ENCODE measurements around the gene ZFP36L1. TPM values are rescaled to one million over a fixed set of nuclear protein-coding genes. Genes with fewer than 3 reads are reported as not detected.

The ZFP36L1 gene
- total and polyA plus RNA-seq, 2 of the 13 experiments (the other 11 are each of a cell fraction or from before 2014, with no cell fraction given) = 7.4 to 10.2 TPM

GRCh38 chr14:68816183-68816942 lies 23.5 kb upstream of the ZFP36L1 start (continued):
- TF ChIP-seq ZNF574 (CRISPR knock-in tag; IDR thresholded peaks at IDR 0.05) (peak; percentile 85), HNRNPH1 (optimal IDR thresholded peaks at IDR 0.05; ENCODE audit: low read depth, low read length) (no peak), MAX (IDR thresholded peaks at IDR 0.05) (peak; percentile 67), HMG20B (CRISPR knock-in tag; conservative IDR thresholded peaks at IDR 0.05) (no peak), HNRNPUL1 (IDR thresholded peaks at IDR 0.05; ENCODE audit: low read depth, low read length) (no peak), PRDM10 (CRISPR knock-in tag; IDR thresholded peaks at IDR 0.05; ENCODE audit: low read depth) (0 out of 2 replicates have a peak, but pooled peaks have one; percentile 29), TAF15 (IDR thresholded peaks at IDR 0.05; ENCODE audit: low read depth, low read length, poor library complexity, severe bottlenecking) (no peak), ZNF883 (CRISPR knock-in tag; IDR thresholded peaks at IDR 0.05; ENCODE audit: not compliant biosample characterization) (peak; percentile 78), TCF7L2 (IDR thresholded peaks at IDR 0.05; ENCODE audit: low read depth, low read length) (no peak), TBL1XR1 (IDR thresholded peaks at IDR 0.05; ENCODE audit: borderline replicate concordance, low read length, partially characterized antibody) (no peak), ZSCAN12 (CRISPR knock-in tag; IDR thresholded peaks at IDR 0.05) (no peak), ZHX2 (IDR thresholded peaks at IDR 0.05; ENCODE audit: low read depth) (peak; percentile 59; the same call in 1 of the 2 replicates), ZHX2 (CRISPR knock-in tag; IDR thresholded peaks at IDR 0.05; ENCODE audit: borderline replicate concordance) (no peak), ZNF501 (CRISPR knock-in tag; IDR thresholded peaks at IDR 0.05) (peak; percentile 47; the same call in 1 of the 2 replicates)

All from HepG2 (cell line).